ENCODE data around the gene FXYD2.
A peak's percentile ranks its signal among the peaks of the same experiment; 100 is the strongest.

FXYD2 gene

GRCh38 chr11:117862019-117862725 lies 37.6 kb upstream of the FXYD2 start:
- DNase-seq (ENCODE audit: low spot score in 2 of 2) (no peak), ATAC-seq (no peak)
- peak overlapping the region; percentile 32 for H3K27ac Mint-ChIP-seq
- H3K4me3 Mint-ChIP-seq = no peak overlapping the region
- H3K9me3 Mint-ChIP-seq = no peaks in the 10 kb centered on the region
- H3K36me3 Mint-ChIP-seq = no peaks in the 10 kb centered on the region
- peaks cover 7% of the 10 kb centered on the region for H3K4me1 Mint-ChIP-seq

- H3K27ac Mint-ChIP-seq = peak overlapping the region; percentile 32
- H3K4me1 Mint-ChIP-seq = peaks cover 7% of the 10 kb centered on the region
- H3K9me3 Mint-ChIP-seq = no peaks in the 10 kb centered on the region
- H3K36me3 Mint-ChIP-seq = no peaks in the 10 kb centered on the region
- DNase-seq (ENCODE audit: low spot score in 2 of 2) (no peak), ATAC-seq (peak; percentile 19)
- H3K4me3 Mint-ChIP-seq = no peak overlapping the region
Observed at GRCh38 chr11:117861151-117862018, 36.8 kb upstream of the FXYD2 start.

- Mint-ChIP-seq H3K4me1 (peaks cover 7% of the 10 kb centered on the region), H3K4me3 (no peak overlapping the region), H3K36me3 (no peaks in the 10 kb centered on the region), H3K27ac (no peak overlapping the region), H3K9me3 (no peaks in the 10 kb centered on the region)
- no peak for DNase-seq (ENCODE audit: low spot score in 2 of 2)
- no peak for ATAC-seq
Observed at GRCh38 chr11:117860139-117860538, 35.6 kb upstream of the FXYD2 start.

- H3K36me3 Mint-ChIP-seq = no peaks in the 10 kb centered on the region
- no peaks in the 10 kb centered on the region for H3K9me3 Mint-ChIP-seq
- ATAC-seq (no peak), DNase-seq (ENCODE audit: low spot score in 2 of 2) (no peak)
- no peak overlapping the region for H3K27ac Mint-ChIP-seq
- H3K4me3 Mint-ChIP-seq = no peak overlapping the region
- H3K4me1 Mint-ChIP-seq = peaks cover 7% of the 10 kb centered on the region
Observed at GRCh38 chr11:117859488-117860112, 35.1 kb upstream of the FXYD2 start.

- ATAC-seq (no peak), DNase-seq (ENCODE audit: low spot score in 2 of 2) (no peak)
- Mint-ChIP-seq H3K9me3 (no peaks in the 10 kb centered on the region), H3K36me3 (no peaks in the 10 kb centered on the region), H3K4me1 (peaks cover 7% of the 10 kb centered on the region), H3K4me3 (no peak overlapping the region), H3K27ac (no peak overlapping the region)
Observed at GRCh38 chr11:117859061-117859460, 34.5 kb upstream of the FXYD2 start.

GRCh38 chr11:117857734-117858414 lies 33.3 kb upstream of the FXYD2 start:
- no peak overlapping the region for H3K27ac Mint-ChIP-seq
- peaks cover 7% of the 10 kb centered on the region for H3K4me1 Mint-ChIP-seq
- no peak overlapping the region for H3K4me3 Mint-ChIP-seq
- no peaks in the 10 kb centered on the region for H3K9me3 Mint-ChIP-seq
- H3K36me3 Mint-ChIP-seq = no peaks in the 10 kb centered on the region
- DNase-seq (ENCODE audit: low spot score in 2 of 2) (no peak), ATAC-seq (no peak)

GRCh38 chr11:117855912-117856651 lies 31.5 kb upstream of the FXYD2 start:
- no peak overlapping the region for H3K27ac Mint-ChIP-seq
- ATAC-seq (no peak), DNase-seq (ENCODE audit: low spot score in 2 of 2) (no peak)
- no peaks in the 10 kb centered on the region for H3K36me3 Mint-ChIP-seq
- peaks cover 5% of the 10 kb centered on the region for H3K9me3 Mint-ChIP-seq
- no peaks in the 10 kb centered on the region for H3K4me1 Mint-ChIP-seq
- no peak overlapping the region for H3K4me3 Mint-ChIP-seq

- H3K9me3 Mint-ChIP-seq = peaks cover 5% of the 10 kb centered on the region
- no peak overlapping the region for H3K4me3 Mint-ChIP-seq
- H3K4me1 Mint-ChIP-seq = peaks cover 3% of the 10 kb centered on the region
- H3K27ac Mint-ChIP-seq = no peak overlapping the region
- DNase-seq (ENCODE audit: low spot score in 2 of 2) (no peak), ATAC-seq (no peak)
- no peaks in the 10 kb centered on the region for H3K36me3 Mint-ChIP-seq
Observed at GRCh38 chr11:117855186-117855845, 30.8 kb upstream of the FXYD2 start.

GRCh38 chr11:117852309-117852708 lies 27.8 kb upstream of the FXYD2 start:
- DNase-seq (ENCODE audit: low spot score in 2 of 2) (no peak), ATAC-seq (no peak)
- H3K4me3 Mint-ChIP-seq = no peak overlapping the region
- H3K4me1 Mint-ChIP-seq = peaks cover 11% of the 10 kb centered on the region
- peaks cover 5% of the 10 kb centered on the region for H3K9me3 Mint-ChIP-seq
- no peak overlapping the region for H3K27ac Mint-ChIP-seq
- H3K36me3 Mint-ChIP-seq = no peaks in the 10 kb centered on the region

- H3K27ac Mint-ChIP-seq = no peak overlapping the region
- no peaks in the 10 kb centered on the region for H3K36me3 Mint-ChIP-seq
- no peak overlapping the region for H3K4me3 Mint-ChIP-seq
- H3K9me3 Mint-ChIP-seq = peaks cover 5% of the 10 kb centered on the region
- H3K4me1 Mint-ChIP-seq = peaks cover 11% of the 10 kb centered on the region
- no peak for ATAC-seq
- no peak for DNase-seq (ENCODE audit: low spot score in 2 of 2)
Observed at GRCh38 chr11:117851852-117852251, 27.3 kb upstream of the FXYD2 start.

- H3K4me1 Mint-ChIP-seq = peaks cover 11% of the 10 kb centered on the region
- no peak for ATAC-seq
Observed at GRCh38 chr11:117851106-117851505, 26.6 kb upstream of the FXYD2 start.

GRCh38 chr11:117849781-117850414 lies 25.4 kb upstream of the FXYD2 start:
- DNase-seq (ENCODE audit: low spot score in 2 of 2) (no peak), ATAC-seq (peak; percentile 76)
- H3K27ac Mint-ChIP-seq = peak overlapping the region; percentile 3
- H3K4me1 Mint-ChIP-seq = peaks cover 11% of the 10 kb centered on the region
- H3K9me3 Mint-ChIP-seq = peaks cover 5% of the 10 kb centered on the region
- no peak overlapping the region for H3K4me3 Mint-ChIP-seq
- H3K36me3 Mint-ChIP-seq = no peaks in the 10 kb centered on the region

More at GRCh38 chr11:117851106-117851505, 26.6 kb upstream of the FXYD2 start:
- Mint-ChIP-seq H3K9me3 (peaks cover 5% of the 10 kb centered on the region), H3K4me3 (no peak overlapping the region), H3K27ac (no peak overlapping the region), H3K36me3 (no peaks in the 10 kb centered on the region)
- no peak for DNase-seq (ENCODE audit: low spot score in 2 of 2)

GRCh38 chr11:117843666-117844484 lies 19.3 kb upstream of the FXYD2 start:
- Mint-ChIP-seq H3K4me3 (no peak overlapping the region), H3K27ac (peak overlapping the region; percentile 12), H3K36me3 (no peaks in the 10 kb centered on the region), H3K9me3 (no peaks in the 10 kb centered on the region), H3K4me1 (peaks cover 6% of the 10 kb centered on the region)
- peak; percentile 79 for ATAC-seq
- peak; percentile 81 to 92 for DNase-seq (ENCODE audit: low spot score in 2 of 2)
